Loucy (cell line): ENCODE results near the gene MCF2L.
"Not testable (repeated sequence)": the region's sequence is repeated elsewhere in the genome, so short reads cannot be mapped to it uniquely, and the experiment has no call there.

Experiments used
- H2AFZ ChIP-seq: fragments of 200-600 bp; sonication (generic); 2 replicates; pipeline ENCODE4 v1.6.0; 2016; ENCODE audit warnings: antibody characterized with exemption, mild to moderate bottlenecking, low read length, moderate library complexity
- H3F3A ChIP-seq: fragments of 200-600 bp; 2 replicates; pipeline ENCODE4 v1.6.0; 2016; ENCODE audit warnings: antibody characterized with exemption, low read depth, mild to moderate bottlenecking
- H3K27me3 ChIP-seq: fragments of 200-600 bp; sonication (generic); 2 replicates; pipeline ENCODE4 v1.6.1; 2014; ENCODE audit warnings: low read length, mild to moderate bottlenecking; ENCODE audit not compliant: insufficient read depth, poor library complexity, severe bottlenecking
- H3K36me3 ChIP-seq: fragments of 200-600 bp; sonication (generic); 2 replicates; pipeline ENCODE4 v1.6.1; 2016; ENCODE audit warnings: low read length; ENCODE audit not compliant: insufficient read depth
- H3K4me1 ChIP-seq: fragments of 200-600 bp; sonication (generic); 2 replicates; pipeline ENCODE4 v1.5.1; 2014; ENCODE audit warnings: low read length, mild to moderate bottlenecking; ENCODE audit not compliant: insufficient read depth, poor library complexity, severe bottlenecking
- H3K4me2 ChIP-seq: fragments of 200-600 bp; sonication (generic); 2 replicates; pipeline ENCODE4 v1.6.0; 2014; ENCODE audit warnings: antibody characterized with exemption, low read length, low read depth, mild to moderate bottlenecking; ENCODE audit not compliant: poor library complexity, severe bottlenecking
- H3K4me3 ChIP-seq: fragments of 200-600 bp; sonication (generic); 2 replicates; pipeline ENCODE4 v1.5.1; 2014; ENCODE audit warnings: low read length, mild to moderate bottlenecking, mixed read lengths; ENCODE audit not compliant: poor library complexity, severe bottlenecking
- H3K79me2 ChIP-seq: fragments of 200-600 bp; sonication (generic); 2 replicates; pipeline ENCODE4 v1.6.1; 2014; ENCODE audit warnings: low read length; ENCODE audit not compliant: insufficient read depth
- H3K9ac ChIP-seq: fragments of 200-600 bp; sonication (generic); 2 replicates; pipeline ENCODE4 v1.6.0; 2014; ENCODE audit warnings: mild to moderate bottlenecking, low read depth, low read length, moderate library complexity; ENCODE audit not compliant: poor library complexity, severe bottlenecking
- H3K9me2 ChIP-seq: fragments of 200-600 bp; sonication (generic); replicated peaks from 2 replicates; pipeline ENCODE4 v1.6.1; 2016; ENCODE audit warnings: low read depth, low read length, mixed read lengths
- H3K9me3 ChIP-seq: fragments of 200-600 bp; sonication (generic); 2 replicates; pipeline ENCODE4 v1.6.1; 2014; ENCODE audit warnings: mild to moderate bottlenecking, antibody characterized with exemption, low read length, low read depth; ENCODE audit not compliant: insufficient read depth
- H4K20me1 ChIP-seq: fragments of 200-600 bp; sonication (generic); 2 replicates; pipeline ENCODE4 v1.6.0; 2014; ENCODE audit warnings: antibody characterized with exemption, low read length, mild to moderate bottlenecking; ENCODE audit not compliant: insufficient read depth, poor library complexity, severe bottlenecking
- CTCF ChIP-seq: fragments of 200-600 bp; sonication (generic); conservative IDR thresholded peaks from 2 replicates; pipeline ENCODE4 v1.5.1; 2014; ENCODE audit warnings: mild to moderate bottlenecking, antibody characterized with exemption, low read length
- EZH2phosphoT487 ChIP-seq: fragments of 200-600 bp; IDR thresholded peaks from 2 replicates; pipeline ENCODE4 v1.6.1; 2018; ENCODE audit warnings: antibody characterized with exemption, mild to moderate bottlenecking, moderate library complexity, borderline replicate concordance

MCF2L gene

GRCh38 chr13:113077566-113077952 lies 108.5 kb downstream of the MCF2L start:
- no peak for TF ChIP-seq CTCF
- no peak for TF ChIP-seq EZH2phosphoT487
- Histone ChIP-seq H3K9me2 (no peaks in the 10 kb centered on the region), H3K9me3 (no peaks in the 10 kb centered on the region), H3K36me3 (no peaks in the 10 kb centered on the region), H3K79me2 (no peaks in the 10 kb centered on the region), H3K9ac (no peak overlapping the region), H3K4me1 (no peaks in the 10 kb centered on the region), H2AFZ (no peak overlapping the region), H3K27me3 (no peaks in the 10 kb centered on the region), H3F3A (no peaks in the 10 kb centered on the region), H3K4me3 (no peak overlapping the region), H4K20me1 (no peaks in the 10 kb centered on the region), H3K4me2 (no peak overlapping the region)

- no peaks in the 10 kb centered on the region for H3K79me2 ChIP-seq
- TF ChIP-seq EZH2phosphoT487 (no peak), CTCF (no peak)
- H3F3A ChIP-seq = no peaks in the 10 kb centered on the region
- H2AFZ ChIP-seq = no peak overlapping the region
- no peaks in the 10 kb centered on the region for H4K20me1 ChIP-seq
- H3K9me3 ChIP-seq = no peaks in the 10 kb centered on the region
- no peaks in the 10 kb centered on the region for H3K27me3 ChIP-seq
- H3K9ac ChIP-seq = no peak overlapping the region
- H3K4me1 ChIP-seq = no peaks in the 10 kb centered on the region
- no peak overlapping the region for H3K4me3 ChIP-seq
- H3K4me2 ChIP-seq = no peak overlapping the region
- H3K36me3 ChIP-seq = no peaks in the 10 kb centered on the region
- H3K9me2 ChIP-seq = no peaks in the 10 kb centered on the region
Observed at GRCh38 chr13:113077953-113078901, 109.2 kb downstream of the MCF2L start.

- H3K9ac ChIP-seq = no peak overlapping the region
- H2AFZ ChIP-seq = no peak overlapping the region
- no peak overlapping the region for H3K4me2 ChIP-seq
- no peaks in the 10 kb centered on the region for H3K9me3 ChIP-seq
- no peak for TF ChIP-seq CTCF
- no peak for TF ChIP-seq EZH2phosphoT487
- no peaks in the 10 kb centered on the region for H3K9me2 ChIP-seq
- no peaks in the 10 kb centered on the region for H3K27me3 ChIP-seq
- no peaks in the 10 kb centered on the region for H3K4me1 ChIP-seq
- no peaks in the 10 kb centered on the region for H4K20me1 ChIP-seq
- H3K79me2 ChIP-seq = no peaks in the 10 kb centered on the region
- H3F3A ChIP-seq = no peaks in the 10 kb centered on the region
- no peaks in the 10 kb centered on the region for H3K36me3 ChIP-seq
- no peak overlapping the region for H3K4me3 ChIP-seq
Observed at GRCh38 chr13:113078902-113079780, 110.1 kb downstream of the MCF2L start.

- H3K36me3 ChIP-seq, H2AFZ ChIP-seq, H3K79me2 ChIP-seq, H3K4me3 ChIP-seq, H3K4me1 ChIP-seq, H4K20me1 ChIP-seq, H3F3A ChIP-seq, H3K9ac ChIP-seq, H3K27me3 ChIP-seq, H3K9me2 ChIP-seq, H3K4me2 ChIP-seq, H3K9me3 ChIP-seq: not testable (repeated sequence)
Observed at GRCh38 chr13:113079781-113080080, 110.7 kb downstream of the MCF2L start.
